WTC11 (cell line): Measurements from ENCODE around the gene PRKAG2.

Source experiments
- ATF1 ChIP-seq: sonication (generic); formaldehyde crosslinking; IDR thresholded peaks from 2 replicates; pipeline ENCODE4 v1.8.1; 2023; ENCODE audit warnings: mild to moderate bottlenecking, moderate library complexity, missing genetic modification reagents
- ATF3 ChIP-seq: sonication (generic); formaldehyde crosslinking; conservative IDR thresholded peaks from 2 replicates; pipeline ENCODE4 v1.8.1; 2022; ENCODE audit warnings: mild to moderate bottlenecking, missing genetic modification reagents
- CBFB ChIP-seq: sonication (generic); formaldehyde crosslinking; IDR thresholded peaks from 2 replicates; pipeline ENCODE4 v1.8.1; 2022; ENCODE audit warnings: mild to moderate bottlenecking, low read depth, missing genetic modification reagents
- CREB1 ChIP-seq: sonication (generic); formaldehyde crosslinking; IDR thresholded peaks from 2 replicates; pipeline ENCODE4 v1.8.0; 2023; ENCODE audit warnings: mild to moderate bottlenecking, missing genetic modification reagents
- E2F1 ChIP-seq: sonication (generic); formaldehyde crosslinking; IDR thresholded peaks from 2 replicates; pipeline ENCODE4 v1.8.0; 2022; ENCODE audit warnings: mild to moderate bottlenecking, missing genetic modification reagents
- ESRRA ChIP-seq: sonication (generic); formaldehyde crosslinking; IDR thresholded peaks from 2 replicates; pipeline ENCODE4 v1.8.1; 2022; ENCODE audit warnings: mild to moderate bottlenecking, missing genetic modification reagents, borderline replicate concordance
- KAT7 ChIP-seq: sonication (generic); formaldehyde crosslinking; IDR thresholded peaks from 2 replicates; pipeline ENCODE4 v1.8.1; 2023; ENCODE audit warnings: missing genetic modification reagents, mild to moderate bottlenecking, borderline replicate concordance
- SOX15 ChIP-seq: fragments of 250-450 bp; sonication (Bioruptor Pico); IDR thresholded peaks from 2 replicates; pipeline ENCODE4 v1.9.0; 2021; ENCODE audit warnings: mild to moderate bottlenecking
- TCF7 ChIP-seq: sonication (generic); formaldehyde crosslinking; IDR thresholded peaks from 2 replicates; pipeline ENCODE4 v1.8.0; 2022; ENCODE audit warnings: mild to moderate bottlenecking, low read depth, missing genetic modification reagents, moderate library complexity
- USF1 ChIP-seq: sonication (generic); formaldehyde crosslinking; IDR thresholded peaks from 2 replicates; pipeline ENCODE4 v1.8.0; 2022; ENCODE audit warnings: mild to moderate bottlenecking, missing genetic modification reagents
- TF ChIP-seq, protein P1 (sequence below): fragments of 200-600 bp; IDR thresholded peaks from 2 replicates; pipeline ENCODE4 v1.8.0; 2022; ENCODE audit warnings: antibody characterized with exemption
- TF ChIP-seq, protein P2 (sequence below): sonication (generic); formaldehyde crosslinking; IDR thresholded peaks from 2 replicates; pipeline ENCODE4 v1.8.0; 2022; ENCODE audit warnings: missing genetic modification reagents
- TF ChIP-seq, protein P3 (sequence below): sonication (generic); formaldehyde crosslinking; IDR thresholded peaks from 2 replicates; pipeline ENCODE4 v1.8.1; 2023; ENCODE audit warnings: mild to moderate bottlenecking, missing genetic modification reagents, moderate library complexity
- TF ChIP-seq, protein P4 (sequence below): sonication (generic); formaldehyde crosslinking; IDR thresholded peaks from 2 replicates; pipeline ENCODE4 v1.8.0; 2022; ENCODE audit warnings: mild to moderate bottlenecking, missing genetic modification reagents

GRCh38 chr7:151556592-151556991, 320.3 kb downstream of the PRKAG2 start:
- TF ChIP-seq SOX15 (CRISPR knock-in tag) (no peak), USF1 (no peak), TCF7 (CRISPR knock-in tag) (no peak), ATF3 (CRISPR knock-in tag) (no peak), ATF1 (CRISPR knock-in tag) (no peak), CREB1 (CRISPR knock-in tag) (no peak), CBFB (CRISPR knock-in tag) (no peak), ESRRA (CRISPR knock-in tag) (no peak), KAT7 (CRISPR knock-in tag) (no peak), E2F1 (CRISPR knock-in tag) (no peak)
- TF ChIP-seq, protein P1, sequence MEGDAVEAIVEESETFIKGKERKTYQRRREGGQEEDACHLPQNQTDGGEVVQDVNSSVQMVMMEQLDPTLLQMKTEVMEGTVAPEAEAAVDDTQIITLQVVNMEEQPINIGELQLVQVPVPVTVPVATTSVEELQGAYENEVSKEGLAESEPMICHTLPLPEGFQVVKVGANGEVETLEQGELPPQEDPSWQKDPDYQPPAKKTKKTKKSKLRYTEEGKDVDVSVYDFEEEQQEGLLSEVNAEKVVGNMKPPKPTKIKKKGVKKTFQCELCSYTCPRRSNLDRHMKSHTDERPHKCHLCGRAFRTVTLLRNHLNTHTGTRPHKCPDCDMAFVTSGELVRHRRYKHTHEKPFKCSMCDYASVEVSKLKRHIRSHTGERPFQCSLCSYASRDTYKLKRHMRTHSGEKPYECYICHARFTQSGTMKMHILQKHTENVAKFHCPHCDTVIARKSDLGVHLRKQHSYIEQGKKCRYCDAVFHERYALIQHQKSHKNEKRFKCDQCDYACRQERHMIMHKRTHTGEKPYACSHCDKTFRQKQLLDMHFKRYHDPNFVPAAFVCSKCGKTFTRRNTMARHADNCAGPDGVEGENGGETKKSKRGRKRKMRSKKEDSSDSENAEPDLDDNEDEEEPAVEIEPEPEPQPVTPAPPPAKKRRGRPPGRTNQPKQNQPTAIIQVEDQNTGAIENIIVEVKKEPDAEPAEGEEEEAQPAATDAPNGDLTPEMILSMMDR, result no peak
- TF ChIP-seq, protein P2, sequence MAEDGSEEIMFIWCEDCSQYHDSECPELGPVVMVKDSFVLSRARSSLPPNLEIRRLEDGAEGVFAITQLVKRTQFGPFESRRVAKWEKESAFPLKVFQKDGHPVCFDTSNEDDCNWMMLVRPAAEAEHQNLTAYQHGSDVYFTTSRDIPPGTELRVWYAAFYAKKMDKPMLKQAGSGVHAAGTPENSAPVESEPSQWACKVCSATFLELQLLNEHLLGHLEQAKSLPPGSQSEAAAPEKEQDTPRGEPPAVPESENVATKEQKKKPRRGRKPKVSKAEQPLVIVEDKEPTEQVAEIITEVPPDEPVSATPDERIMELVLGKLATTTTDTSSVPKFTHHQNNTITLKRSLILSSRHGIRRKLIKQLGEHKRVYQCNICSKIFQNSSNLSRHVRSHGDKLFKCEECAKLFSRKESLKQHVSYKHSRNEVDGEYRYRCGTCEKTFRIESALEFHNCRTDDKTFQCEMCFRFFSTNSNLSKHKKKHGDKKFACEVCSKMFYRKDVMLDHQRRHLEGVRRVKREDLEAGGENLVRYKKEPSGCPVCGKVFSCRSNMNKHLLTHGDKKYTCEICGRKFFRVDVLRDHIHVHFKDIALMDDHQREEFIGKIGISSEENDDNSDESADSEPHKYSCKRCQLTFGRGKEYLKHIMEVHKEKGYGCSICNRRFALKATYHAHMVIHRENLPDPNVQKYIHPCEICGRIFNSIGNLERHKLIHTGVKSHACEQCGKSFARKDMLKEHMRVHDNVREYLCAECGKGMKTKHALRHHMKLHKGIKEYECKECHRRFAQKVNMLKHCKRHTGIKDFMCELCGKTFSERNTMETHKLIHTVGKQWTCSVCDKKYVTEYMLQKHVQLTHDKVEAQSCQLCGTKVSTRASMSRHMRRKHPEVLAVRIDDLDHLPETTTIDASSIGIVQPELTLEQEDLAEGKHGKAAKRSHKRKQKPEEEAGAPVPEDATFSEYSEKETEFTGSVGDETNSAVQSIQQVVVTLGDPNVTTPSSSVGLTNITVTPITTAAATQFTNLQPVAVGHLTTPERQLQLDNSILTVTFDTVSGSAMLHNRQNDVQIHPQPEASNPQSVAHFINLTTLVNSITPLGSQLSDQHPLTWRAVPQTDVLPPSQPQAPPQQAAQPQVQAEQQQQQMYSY (CRISPR knock-in tag), result no peak
- TF ChIP-seq, protein P3, sequence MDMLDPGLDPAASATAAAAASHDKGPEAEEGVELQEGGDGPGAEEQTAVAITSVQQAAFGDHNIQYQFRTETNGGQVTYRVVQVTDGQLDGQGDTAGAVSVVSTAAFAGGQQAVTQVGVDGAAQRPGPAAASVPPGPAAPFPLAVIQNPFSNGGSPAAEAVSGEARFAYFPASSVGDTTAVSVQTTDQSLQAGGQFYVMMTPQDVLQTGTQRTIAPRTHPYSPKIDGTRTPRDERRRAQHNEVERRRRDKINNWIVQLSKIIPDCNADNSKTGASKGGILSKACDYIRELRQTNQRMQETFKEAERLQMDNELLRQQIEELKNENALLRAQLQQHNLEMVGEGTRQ (CRISPR knock-in tag), result no peak
- TF ChIP-seq, protein P4, sequence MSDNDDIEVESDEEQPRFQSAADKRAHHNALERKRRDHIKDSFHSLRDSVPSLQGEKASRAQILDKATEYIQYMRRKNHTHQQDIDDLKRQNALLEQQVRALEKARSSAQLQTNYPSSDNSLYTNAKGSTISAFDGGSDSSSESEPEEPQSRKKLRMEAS (CRISPR knock-in tag), result no peak
